ENCODE measurements around the gene DGKZ.

DGKZ gene

DNA sequence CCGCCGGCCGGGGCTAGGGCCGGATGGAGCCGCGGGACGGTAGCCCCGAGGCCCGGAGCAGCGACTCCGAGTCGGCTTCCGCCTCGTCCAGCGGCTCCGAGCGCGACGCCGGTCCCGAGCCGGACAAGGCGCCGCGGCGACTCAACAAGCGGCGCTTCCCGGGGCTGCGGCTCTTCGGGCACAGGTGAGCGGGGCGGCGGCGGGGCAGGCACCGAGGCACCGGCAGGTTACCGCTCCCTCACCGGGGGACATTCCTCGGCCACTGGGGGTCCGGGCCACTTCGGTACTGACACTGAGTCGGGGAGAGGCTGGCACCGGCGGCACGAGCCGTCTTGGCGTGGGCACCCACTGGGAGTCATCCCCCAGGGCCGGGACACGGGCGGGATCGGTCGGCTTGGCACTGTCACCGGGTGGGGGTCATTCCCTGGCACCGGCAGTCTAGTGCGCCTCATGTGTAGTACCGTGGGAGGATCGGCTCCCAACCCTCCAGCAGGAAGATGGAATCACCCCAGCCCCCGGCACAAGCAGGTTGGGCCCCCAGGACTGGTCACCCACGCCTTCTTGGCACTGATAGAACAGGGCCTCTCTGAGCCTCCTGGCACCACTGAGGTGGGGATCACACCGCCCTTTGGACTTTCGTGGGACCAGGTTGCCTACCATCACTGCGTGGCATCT, 511 bp downstream of the DGKZ start:
- DNase-seq (ENCODE audit: low spot score) = no peak

DNA sequence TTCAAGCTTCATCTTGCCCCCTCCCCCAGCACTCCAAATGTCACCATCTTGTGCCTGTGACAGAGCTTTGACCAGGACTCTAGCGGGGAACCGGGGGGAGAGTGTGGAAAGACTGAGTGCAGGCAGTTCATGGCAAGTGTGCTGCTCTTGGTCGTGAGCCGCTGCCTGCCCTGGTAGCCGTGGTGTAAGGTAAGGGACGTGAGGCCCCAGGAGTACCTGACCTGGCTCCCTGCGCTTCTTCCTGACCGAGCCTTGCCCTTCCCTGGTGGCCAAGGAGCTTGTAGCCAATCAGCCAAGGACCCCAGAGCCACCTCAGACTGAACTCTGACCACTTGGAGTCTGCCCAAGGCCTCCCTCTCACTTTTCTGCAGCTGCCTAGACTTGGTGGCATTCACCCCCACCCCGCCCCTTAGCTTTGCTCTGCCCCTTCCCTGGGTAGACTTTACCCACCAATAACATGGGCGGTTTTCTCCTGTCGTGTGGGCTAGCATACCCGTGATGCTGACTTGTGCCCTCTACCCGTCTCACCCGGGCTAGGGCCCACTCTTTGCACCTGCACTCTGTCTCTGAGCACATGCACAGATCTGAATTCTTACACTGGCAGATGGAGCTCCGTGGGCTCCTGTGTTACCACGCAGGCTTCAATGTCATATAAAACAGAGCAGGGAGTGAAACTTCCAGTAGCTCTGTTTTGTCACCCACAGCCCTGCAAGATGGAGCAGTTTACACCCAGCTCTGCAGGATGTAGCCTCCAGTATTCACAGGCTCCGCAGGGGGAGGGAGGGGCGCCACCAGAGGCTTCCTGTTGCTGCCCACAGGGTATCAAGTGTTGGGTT, 1.5 kb downstream of the DGKZ start:
- peak; percentile 77 for DNase-seq (ENCODE audit: low spot score)

DNA sequence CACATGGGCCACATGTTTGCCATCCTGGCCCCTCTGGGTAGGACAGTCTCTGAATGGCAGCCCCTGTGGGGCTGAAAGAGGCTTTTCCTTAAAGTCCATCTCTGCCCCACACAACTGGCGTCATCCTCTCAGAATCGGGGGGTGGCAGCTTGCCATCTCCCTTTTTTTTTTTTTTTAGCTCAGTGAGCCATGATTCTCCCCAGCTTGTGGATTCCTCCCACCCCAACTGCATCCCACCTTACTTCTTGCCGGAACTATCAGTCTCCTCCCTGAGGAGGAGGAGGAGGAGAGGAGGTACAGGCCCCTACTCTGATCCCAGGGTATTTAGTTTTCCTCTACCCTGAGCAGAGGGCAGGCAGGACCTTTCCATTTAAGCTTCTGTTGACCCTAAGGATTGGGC, 3.4 kb downstream of the DGKZ start:
- DNase-seq (ENCODE audit: low spot score) = no peak

DNA sequence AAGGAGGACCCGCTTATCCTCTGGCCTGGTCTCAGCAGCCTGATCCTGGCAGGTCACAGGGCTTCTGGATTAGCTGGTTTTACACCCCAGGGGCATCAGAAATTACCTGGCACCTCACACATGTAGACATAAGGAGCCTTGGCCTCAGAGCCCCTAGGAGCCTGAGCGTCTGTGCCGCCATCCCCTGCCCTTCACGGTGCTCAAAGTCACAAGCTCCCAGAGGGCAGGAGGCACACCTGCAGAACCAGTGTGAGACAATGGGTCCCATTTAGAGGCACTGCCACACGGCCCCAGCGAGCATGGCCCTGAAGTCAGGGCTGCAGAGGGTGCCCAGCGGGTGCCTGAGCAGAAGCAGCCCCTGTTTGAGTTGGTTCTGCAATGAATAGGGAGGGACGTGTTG, 3.9 kb downstream of the DGKZ start:
- DNase-seq (ENCODE audit: low spot score) = no peak

DNA sequence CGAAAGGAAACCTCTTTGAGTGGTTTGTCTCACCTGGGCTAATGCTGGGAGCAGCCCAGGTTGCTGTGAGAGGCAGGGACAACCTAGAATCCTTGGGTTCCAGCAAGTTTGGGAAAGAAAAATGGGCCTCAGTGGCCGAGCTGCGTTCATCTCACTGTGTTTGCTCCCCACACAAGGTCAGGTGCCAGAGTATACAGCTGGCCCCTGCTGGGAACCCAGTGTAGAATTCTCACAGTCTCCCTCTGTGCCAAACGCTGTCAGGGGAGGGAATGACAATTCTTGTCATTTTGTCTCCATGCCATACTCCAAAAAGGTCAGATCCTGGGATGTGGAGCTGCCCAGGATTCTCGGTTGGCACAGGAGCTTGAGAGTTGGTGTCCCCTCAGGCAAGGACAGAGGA, 4.3 kb downstream of the DGKZ start:
- DNase-seq (ENCODE audit: low spot score) = no peak

DNA sequence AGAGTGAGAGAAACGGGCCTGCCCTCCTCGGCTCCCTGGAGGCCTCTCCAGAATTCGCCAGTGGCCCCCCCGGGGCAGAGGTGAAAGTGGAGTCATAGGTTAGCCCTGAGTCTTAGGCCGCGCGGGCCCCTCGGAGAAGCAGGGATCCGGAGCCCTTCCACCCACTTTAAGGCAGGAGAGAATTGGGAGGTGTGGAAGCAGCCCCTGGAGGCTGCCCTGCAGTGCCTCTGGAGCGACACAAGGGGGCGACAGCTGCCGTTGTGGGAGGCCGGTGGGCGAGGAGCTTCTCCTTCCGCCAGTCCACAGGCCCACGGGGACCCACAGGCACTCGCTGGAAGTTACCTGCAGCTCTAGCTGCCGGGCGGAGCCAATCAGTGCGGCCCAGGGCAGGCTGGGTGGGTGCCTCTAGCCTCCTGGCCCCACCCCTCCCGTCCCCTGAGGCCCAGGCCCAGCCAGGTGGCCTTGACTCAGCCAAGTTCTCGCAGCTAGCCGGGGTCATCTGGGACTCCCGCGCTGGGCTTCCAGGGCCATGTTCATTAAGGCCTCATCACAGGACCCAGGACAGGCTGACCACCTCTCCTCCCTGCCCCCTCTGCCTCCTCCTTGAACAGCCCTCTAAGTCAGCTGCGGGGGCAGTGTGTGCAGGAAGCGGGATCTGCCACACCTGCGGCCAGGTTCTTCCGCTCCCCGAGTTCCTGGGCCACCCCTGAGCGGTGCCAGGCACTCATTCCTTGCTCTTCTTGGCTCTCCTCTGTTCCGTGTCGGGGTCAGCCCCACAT, 5.0 kb downstream of the DGKZ start:
- DNase-seq (ENCODE audit: low spot score) = no peak

DNA sequence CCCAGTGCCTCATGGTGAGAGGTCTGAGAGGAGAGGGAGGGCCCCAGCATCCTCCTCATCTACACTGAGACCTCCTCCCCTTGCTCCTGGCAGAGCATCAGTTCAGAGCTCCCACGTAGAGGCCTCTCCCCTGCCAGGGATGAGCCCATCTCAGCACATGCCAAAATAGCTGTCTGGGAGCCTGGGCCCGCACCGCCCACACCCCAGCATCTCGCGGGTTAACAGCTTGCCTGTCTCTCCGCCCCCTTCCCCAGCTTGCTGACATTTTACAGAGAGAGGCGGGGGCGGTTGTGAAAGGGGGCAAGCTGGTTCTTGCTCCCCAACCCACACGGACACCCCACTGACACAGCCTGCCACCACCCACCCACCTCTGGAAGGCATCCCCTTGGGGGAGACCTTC, 6.4 kb downstream of the DGKZ start:
- DNase-seq (ENCODE audit: low spot score) = no peak

DNA sequence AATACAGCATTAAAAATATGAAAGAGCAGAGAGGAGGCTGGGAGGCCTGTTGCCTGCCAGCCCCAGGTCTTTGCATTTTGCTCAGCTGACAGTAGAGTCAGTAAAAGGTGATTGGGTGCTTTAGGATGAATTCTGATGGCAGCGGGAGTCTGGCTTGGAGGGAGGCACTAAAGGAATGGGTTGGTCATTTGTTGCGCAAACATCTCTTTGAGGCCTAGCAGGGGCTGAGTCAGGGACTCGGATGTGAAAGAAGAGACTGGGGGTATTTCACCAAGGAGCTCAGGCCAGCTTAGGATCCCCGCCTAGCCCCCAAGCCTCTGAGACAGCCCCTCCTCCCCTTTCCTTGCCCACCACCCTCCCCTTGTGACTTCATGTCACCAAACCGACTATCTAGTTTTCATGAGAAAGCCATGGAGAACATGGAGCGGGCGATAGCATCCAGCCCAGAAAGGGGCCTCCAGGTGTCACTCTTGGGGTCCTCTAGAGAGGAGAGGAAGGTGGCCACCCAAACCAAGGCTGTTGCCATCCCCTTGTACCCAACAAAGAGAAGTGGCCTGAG, 9.7 kb downstream of the DGKZ start:
- no peak for DNase-seq (ENCODE audit: low spot score)

DNA sequence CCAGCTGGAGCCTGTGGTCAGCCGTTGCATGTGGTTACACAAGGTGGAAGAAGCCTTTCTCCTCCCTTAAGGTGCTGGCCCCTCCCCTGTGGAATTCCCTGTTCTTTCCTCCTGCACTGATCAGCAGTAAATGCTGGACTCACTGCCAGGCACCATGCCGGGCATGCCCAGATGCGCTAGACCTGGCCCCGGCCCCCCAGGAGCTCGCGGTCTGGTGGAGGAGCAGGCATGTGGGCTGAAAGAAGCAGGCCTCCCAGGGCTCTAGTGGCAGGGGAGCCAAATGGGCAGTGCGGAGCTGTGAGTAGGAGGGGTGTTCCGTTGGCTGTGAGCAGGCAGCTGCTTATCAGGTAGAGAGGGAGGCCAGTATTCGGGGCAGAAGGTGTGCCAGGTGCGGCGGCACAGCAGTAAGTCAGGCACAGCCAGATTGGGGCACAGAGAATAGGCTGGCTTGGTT, 10.2 kb downstream of the DGKZ start:
- DNase-seq (ENCODE audit: low spot score) = no peak

DNA sequence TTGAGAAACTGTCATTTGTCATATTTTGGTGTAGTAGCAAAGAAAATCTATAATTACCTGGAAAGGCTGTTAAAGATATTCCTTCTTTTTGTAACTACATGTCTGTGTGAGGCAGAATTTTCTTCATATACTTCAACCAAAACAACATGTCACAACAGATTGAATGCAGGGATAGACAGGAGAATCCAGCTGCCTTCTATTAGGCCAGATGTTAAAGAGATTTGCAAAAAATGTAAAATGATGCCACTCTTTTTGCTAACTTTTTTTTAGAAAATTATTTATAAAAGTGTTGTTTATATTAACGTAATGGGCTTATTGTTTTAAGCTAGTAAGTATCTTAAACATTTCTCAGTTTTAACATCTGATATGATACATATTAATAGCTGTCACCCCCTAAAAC, 12.7 kb downstream of the DGKZ start:
- no peak for DNase-seq (ENCODE audit: low spot score)

DNA sequence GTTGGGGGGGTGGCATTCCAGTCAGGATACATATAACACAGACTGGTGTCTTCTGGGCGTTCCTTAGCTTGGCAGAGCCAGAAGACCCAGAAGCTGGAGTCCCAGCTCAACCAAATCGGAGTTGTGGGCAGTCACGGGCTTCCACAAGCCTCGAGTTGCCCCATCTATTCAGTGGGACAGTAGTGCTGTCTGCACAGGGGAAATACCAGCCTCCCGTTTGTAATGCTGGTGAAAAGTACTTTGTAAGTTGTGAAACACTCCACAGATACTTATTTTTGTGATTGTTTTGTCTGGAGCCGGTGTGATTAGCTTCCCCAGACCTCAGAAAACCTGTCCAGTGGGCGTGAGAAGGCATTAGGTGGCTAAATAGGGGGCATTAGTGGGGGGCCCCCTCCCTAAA, 13.6 kb downstream of the DGKZ start:
- no peak for DNase-seq (ENCODE audit: low spot score)

DNA sequence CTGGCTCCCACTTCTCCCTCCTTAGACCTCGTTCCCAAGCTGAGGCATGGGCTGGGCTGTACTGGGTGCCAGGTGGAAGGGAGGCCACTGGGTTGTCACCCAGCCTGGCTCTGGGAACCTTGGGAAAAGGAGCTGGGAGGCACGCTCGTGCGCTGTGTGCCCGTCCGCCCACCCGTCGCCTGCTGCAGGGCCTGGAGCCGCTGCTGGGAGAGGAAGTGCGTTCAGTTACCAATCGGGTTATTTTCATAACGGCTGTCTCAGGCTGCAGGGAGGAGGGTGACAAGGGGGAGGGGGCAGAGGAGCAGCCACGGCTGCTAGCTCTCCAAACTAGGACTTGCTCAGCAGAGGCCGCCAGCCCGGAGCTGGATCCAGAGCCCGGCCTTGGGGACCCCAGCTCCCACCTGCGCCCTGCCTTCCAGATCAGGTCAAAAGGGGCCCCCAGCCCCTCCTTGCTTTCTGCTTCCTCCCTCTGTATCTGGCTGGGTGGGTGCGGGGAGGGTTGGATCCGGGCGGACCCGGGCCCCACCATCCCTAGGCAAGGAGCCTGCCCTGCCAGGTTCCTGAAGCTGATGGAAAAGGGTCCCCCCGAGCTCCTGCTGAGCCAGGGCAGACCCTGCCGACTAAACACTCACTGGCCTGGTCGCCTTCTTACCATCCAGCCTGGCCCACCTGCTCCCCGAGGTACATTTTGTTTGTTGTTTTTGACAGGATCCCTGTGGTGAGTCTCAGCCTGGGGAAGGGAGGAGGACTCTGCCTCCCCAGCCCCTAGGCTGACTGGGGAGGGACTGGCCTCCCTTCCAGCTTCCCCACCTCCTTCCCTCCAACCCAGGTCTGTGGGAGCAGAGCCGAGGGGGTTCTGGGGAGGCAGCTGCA, 14.3 kb downstream of the DGKZ start:
- peak; percentile 74 for DNase-seq (ENCODE audit: low spot score)

DNA sequence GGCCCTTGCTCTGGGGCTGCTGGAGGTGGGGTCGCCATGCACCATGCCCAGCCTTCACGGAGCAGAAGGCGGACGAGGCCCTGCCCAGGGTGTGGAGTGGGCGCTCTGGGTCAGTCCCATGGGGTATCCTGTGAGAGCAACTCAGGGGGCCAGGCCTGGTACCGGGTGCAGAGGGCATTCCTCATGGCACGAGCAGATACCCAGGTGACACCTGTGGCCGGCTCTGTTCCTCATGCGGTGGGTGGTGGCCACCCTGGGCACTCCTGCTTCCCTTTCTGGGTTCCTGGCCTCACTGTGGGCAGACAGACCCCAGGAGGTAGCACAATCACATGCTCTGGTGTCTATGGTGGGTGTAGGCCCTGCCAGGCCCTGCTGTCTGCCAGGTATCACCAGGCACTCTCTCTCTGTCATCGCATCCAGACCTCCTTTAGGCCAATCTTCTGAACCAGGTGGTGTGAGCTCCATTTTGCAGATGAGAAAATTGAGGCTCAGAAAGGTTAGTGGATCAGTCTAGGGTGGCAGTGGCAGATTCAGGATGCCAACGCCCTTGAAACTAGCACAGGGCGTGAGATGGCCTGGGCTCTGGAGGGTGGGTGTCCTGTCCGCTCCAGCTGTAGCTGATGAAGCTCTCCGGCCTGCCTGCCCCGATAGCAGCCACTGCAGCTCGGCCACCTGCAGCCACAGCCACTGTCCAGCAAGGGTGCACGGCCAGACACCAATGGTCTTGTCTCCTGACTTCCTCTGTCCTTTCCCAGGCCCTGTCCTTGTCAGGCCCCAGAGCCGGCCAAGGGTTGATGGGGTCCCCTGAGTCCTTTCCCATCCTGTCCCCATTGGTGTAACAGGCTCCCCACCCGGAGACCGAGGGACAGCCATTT, 15.1 kb downstream of the DGKZ start:
- no peak for DNase-seq (ENCODE audit: low spot score)

DNA sequence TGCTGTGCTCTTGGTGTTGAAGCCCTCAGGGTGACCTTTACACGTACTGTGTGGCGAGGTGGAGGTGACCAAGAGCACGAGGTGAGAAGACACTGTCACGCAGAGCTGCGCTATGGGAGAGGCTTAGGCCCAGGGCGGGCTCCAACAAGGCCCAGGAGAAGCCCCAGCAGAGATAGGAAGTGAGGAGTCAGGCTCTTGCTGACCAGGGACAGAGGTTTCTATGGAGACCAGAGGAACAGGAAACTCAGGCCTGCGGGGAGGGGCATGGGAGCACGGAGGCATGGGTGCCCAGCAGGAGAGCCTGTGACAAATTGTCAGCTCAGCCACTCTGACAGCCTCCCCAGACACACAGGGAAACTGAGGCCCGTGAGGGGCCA, 15.8 kb downstream of the DGKZ start:
- no peak for DNase-seq (ENCODE audit: low spot score)

DNA sequence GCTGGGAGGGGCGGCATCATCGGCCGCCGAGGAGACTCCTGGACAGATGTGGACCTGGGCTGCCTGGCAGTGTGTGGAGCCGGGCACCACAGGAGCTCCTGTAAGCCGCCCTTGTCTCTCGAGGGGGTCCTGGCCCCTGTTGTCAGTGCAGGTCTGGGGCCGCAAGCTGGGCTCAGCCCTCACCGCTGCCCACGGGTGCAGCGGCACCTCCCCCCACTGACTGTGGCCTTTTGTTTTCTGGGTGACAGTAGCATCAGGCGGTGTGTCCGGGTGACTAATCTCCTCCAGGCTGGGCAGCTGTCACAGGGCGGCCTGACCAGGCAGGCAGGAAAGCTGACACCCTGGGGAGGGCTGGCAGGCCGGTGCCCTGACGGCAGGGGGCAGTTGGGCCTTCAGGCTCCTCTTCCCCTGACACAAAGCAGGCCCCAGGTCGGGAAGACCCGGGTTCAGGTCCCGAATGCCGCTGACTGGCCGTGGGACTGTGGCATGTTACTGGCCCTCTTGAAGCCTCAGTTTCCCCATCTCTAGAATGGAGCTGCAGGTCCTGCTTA, 16.3 kb downstream of the DGKZ start:
- peak; percentile 85 for DNase-seq (ENCODE audit: low spot score)

DNA sequence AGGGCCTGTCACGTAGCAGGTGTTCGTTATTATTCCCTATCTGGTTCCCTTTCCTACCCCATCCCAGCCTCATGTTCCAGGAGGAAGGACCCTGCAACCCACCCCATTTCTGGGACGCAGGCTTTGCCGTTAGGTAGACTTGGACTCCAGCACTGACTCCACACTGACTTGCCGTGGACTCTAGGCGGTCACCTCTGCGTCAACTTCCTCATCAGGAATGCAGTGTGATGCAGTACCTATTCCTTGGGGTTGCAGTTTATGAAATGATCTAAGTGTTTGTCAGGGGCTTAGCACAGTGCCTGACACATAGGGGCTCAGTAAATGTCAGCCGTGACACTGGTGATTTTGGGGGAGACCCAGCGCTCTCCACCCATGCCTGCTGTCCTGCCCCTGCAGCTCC, 16.8 kb downstream of the DGKZ start:
- DNase-seq (ENCODE audit: low spot score) = no peak

DNA sequence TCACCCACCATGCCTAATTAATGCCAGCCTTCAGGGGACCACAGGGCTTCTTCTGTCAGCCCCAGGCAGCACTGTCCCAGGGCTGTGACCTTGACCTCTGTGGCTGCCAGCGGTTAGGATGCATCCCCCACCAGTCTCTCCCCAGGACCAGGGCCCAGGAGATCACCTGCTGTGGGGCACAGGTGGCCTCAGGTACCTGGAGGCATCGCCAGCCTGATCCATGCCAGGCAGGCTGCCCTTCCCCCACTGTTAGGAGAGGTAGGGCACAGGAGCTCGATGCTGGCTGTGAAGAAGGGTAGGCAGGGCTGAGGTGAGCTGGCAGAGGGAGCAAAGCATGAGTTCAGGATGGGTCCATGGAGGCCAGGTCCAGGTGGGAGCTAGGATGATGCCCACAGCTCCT, 17.5 kb downstream of the DGKZ start:
- DNase-seq (ENCODE audit: low spot score) = no peak

DNA sequence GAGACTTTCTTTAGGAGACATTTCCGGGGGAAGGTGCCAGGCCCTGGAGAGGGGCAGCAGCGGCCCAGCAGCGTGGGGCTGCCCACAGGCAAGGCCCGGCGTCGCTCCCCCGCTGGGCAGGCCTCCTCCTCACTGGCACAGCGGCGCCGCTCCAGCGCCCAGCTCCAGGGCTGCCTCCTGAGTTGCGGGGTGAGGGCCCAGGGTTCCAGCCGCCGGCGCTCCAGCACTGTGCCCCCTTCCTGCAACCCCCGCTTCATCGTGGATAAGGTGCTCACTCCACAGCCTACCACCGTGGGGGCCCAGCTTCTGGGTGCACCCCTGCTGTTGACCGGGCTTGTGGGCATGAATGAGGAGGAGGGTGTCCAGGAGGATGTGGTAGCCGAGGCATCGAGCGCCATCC, 19.0 kb downstream of the DGKZ start:
- DNase-seq (ENCODE audit: low spot score) = no peak

DNA sequence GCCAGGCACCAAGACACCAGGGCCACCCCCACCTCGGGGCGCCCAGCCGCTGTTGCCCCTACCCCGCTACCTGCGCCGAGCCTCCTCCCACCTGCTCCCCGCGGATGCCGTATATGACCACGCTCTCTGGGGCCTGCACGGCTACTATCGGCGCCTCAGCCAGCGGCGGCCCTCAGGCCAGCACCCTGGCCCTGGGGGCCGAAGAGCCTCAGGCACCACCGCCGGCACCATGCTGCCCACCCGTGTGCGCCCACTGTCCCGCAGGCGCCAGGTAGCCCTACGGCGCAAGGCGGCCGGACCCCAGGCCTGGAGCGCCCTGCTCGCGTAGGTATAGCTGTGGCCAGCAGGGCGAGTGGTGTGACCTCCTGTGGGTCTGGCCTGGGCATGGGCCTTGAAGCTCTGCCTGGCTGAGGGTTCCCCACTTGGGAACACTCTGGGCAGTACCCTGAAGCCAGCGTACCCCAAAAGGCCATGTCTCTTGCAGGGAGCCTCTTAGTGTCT, 19.4 kb downstream of the DGKZ start:
- DNase-seq (ENCODE audit: low spot score) = no peak
